ENCODE measurements around the gene CLDN16. TPM values are rescaled to one million over a fixed set of nuclear protein-coding genes. Genes with fewer than 3 reads are reported as not detected.

Gene CLDN16
- total and polyA plus RNA-seq, 7 donors: not detected

- H3K27me3 ChIP-seq (ENCODE audit: insufficient read depth in 3 of 3, low read length in 2 of 3): peaks cover 0 to 2% (median 0%) of the 10 kb centered on the region in 3 donors
- DNase-seq (no peak), ATAC-seq (no peak)
- no peak overlapping the region for H3K27ac ChIP-seq
- WGBS, 3 donors: 89 to 90% (median 89%) methylated on average over 1 of the region's 1 CpG
- H3K36me3 ChIP-seq (ENCODE audit: insufficient read depth in 1 of 2, low read depth in 1 of 2): no peaks in the 10 kb centered on the region
- H3K9me3 ChIP-seq: no peaks in the 10 kb centered on the region
- H3K4me3 ChIP-seq: no peak overlapping the region
- no peaks in the 10 kb centered on the region for H3K4me1 ChIP-seq
- TF ChIP-seq CTCF (IDR thresholded peaks at IDR 0.05): no peak
- intact Hi-C loops (cut with DNase I): loop anchor here in 1 of 2 donors (10.0 kb wide), 2 partner anchors 201 to 461 kb away; no protein-coding TSS in a partner anchor
These were observed 37.9 kb downstream of the CLDN16 start for GRCh38 chr3:190425833-190426232.

- intact Hi-C loops (cut with DNase I): loop anchor here in 1 of 2 donors (10.0 kb wide), 2 partner anchors 202 to 462 kb away; no protein-coding TSS in a partner anchor
- no peak for TF ChIP-seq CTCF (IDR thresholded peaks at IDR 0.05)
- Histone ChIP-seq H3K27me3 (ENCODE audit: insufficient read depth in 3 of 3, low read length in 2 of 3) (peaks cover 0 to 2% (median 0%) of the 10 kb centered on the region in 3 donors), H3K9me3 (no peaks in the 10 kb centered on the region), H3K36me3 (ENCODE audit: insufficient read depth in 1 of 2, low read depth in 1 of 2) (no peaks in the 10 kb centered on the region), H3K27ac (no peak overlapping the region), H3K4me1 (no peaks in the 10 kb centered on the region), H3K4me3 (no peak overlapping the region)
- no peak for DNase-seq
- no peak for ATAC-seq
- 81 to 84% (median 83%) methylated on average over 6 of the region's 6 CpGs for WGBS, 3 donors
These were observed 39.0 kb downstream of the CLDN16 start for GRCh38 chr3:190426806-190427507.

- ATAC-seq (no peak), DNase-seq (no peak)
- no peak overlapping the region for H3K4me3 ChIP-seq
- intact Hi-C loops (cut with DNase I): loop anchor here in 1 of 2 donors (10.0 kb wide), 2 partner anchors 205 to 465 kb away; no protein-coding TSS in a partner anchor
- H3K9me3 ChIP-seq: no peaks in the 10 kb centered on the region
- 75 to 85% (median 82%) methylated on average over 2 of the region's 2 CpGs for WGBS, 3 donors
- H3K4me1 ChIP-seq: no peaks in the 10 kb centered on the region
- no peak for TF ChIP-seq CTCF (IDR thresholded peaks at IDR 0.05)
- H3K36me3 ChIP-seq (ENCODE audit: insufficient read depth in 1 of 2, low read depth in 1 of 2): no peaks in the 10 kb centered on the region
- peaks cover 0 to 2% (median 0%) of the 10 kb centered on the region in 3 donors for H3K27me3 ChIP-seq (ENCODE audit: insufficient read depth in 3 of 3, low read length in 2 of 3)
- H3K27ac ChIP-seq: no peak overlapping the region
These were observed 41.7 kb downstream of the CLDN16 start for GRCh38 chr3:190429681-190430080.

GRCh38 chr3:190430906-190431305 is 42.9 kb downstream of the CLDN16 start:
- Histone ChIP-seq H3K36me3 (ENCODE audit: insufficient read depth in 1 of 2, low read depth in 1 of 2) (no peaks in the 10 kb centered on the region), H3K27ac (no peak overlapping the region), H3K4me3 (no peak overlapping the region), H3K4me1 (no peaks in the 10 kb centered on the region), H3K27me3 (ENCODE audit: insufficient read depth in 3 of 3, low read length in 2 of 3) (peaks cover 0 to 2% (median 0%) of the 10 kb centered on the region in 3 donors), H3K9me3 (no peaks in the 10 kb centered on the region)
- intact Hi-C loops (cut with DNase I): no loop called here
- DNase-seq: no peak
- no peak for TF ChIP-seq CTCF (IDR thresholded peaks at IDR 0.05)
- ATAC-seq: no peak
- 69 to 75% (median 75%) methylated on average over 2 of the region's 2 CpGs for WGBS, 3 donors

All from psoas muscle (tissue), 8 donors.